ENCODE results near the gene PROZ. TPM values are rescaled to one million over a fixed set of nuclear protein-coding genes. Genes with fewer than 3 reads are reported as not detected.

The PROZ gene
- total RNA-seq, 6 experiments from 2014 or later, result not detected

- DNase-seq, result no peak
- TF ChIP-seq, protein P1, sequence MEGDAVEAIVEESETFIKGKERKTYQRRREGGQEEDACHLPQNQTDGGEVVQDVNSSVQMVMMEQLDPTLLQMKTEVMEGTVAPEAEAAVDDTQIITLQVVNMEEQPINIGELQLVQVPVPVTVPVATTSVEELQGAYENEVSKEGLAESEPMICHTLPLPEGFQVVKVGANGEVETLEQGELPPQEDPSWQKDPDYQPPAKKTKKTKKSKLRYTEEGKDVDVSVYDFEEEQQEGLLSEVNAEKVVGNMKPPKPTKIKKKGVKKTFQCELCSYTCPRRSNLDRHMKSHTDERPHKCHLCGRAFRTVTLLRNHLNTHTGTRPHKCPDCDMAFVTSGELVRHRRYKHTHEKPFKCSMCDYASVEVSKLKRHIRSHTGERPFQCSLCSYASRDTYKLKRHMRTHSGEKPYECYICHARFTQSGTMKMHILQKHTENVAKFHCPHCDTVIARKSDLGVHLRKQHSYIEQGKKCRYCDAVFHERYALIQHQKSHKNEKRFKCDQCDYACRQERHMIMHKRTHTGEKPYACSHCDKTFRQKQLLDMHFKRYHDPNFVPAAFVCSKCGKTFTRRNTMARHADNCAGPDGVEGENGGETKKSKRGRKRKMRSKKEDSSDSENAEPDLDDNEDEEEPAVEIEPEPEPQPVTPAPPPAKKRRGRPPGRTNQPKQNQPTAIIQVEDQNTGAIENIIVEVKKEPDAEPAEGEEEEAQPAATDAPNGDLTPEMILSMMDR (IDR thresholded peaks at IDR 0.05), result no peak
- H3K4me1 Mint-ChIP-seq (ENCODE audit: low read depth), result no peaks in the 10 kb centered on the region
- no peaks in the 10 kb centered on the region for H3K36me3 Mint-ChIP-seq (ENCODE audit: low read depth)
- no peak overlapping the region for H3K4me3 Mint-ChIP-seq
- peaks cover 2% of the 10 kb centered on the region; the same call in 1 of the 2 replicates for H3K27me3 Mint-ChIP-seq (ENCODE audit: insufficient read depth)
- H3K9me3 Mint-ChIP-seq, result no peaks in the 10 kb centered on the region
- H3K27ac Mint-ChIP-seq, result no peak overlapping the region
Observed at GRCh38 chr13:113139577-113139976, 18.9 kb upstream of the PROZ start.

DNA sequence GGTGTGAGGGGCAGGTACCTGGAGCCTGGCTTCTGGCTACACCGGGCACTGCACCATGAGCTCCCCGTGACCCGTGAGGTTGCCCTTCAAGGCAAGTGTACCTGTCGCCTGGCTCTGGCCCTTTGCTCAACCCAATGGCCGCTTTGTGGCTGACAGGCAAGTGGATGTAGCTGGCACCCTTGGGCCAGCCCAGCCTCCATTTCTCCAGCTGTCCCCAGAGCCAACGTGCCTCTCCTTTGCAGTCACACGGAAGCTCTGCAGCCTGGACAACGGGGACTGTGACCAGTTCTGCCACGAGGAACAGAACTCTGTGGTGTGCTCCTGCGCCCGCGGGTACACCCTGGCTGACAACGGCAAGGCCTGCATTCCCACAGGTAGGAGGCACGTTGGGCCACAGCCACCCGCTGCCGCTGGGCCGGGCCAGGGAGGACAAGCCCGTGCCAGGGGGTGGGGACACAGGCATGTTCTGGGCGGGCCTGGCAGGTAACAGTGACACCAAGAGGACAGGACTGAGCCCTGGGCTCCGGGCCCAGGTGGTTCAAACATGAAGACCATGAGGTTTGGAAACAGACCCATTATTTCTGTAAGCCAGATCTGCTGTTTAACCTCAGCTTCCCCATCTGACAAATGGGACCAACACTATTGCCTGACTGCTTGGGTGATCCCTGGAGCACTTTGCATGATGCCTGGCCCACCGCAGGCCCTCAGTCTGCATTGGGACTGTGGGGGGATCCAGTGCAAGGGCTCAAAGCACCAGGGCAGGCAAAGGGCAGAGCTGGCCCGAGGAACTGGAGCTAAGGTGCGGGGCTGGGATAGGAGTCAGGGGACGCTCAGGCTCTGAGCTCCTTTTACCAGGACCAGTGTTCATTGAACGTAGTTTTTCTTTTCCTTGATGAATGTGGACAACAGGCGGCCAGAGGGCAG lies 17.5 kb upstream of the PROZ start:
- no peak for DNase-seq
- no peaks in the 10 kb centered on the region for H3K36me3 Mint-ChIP-seq (ENCODE audit: low read depth)
- H3K4me3 Mint-ChIP-seq, result no peak overlapping the region
- H3K27me3 Mint-ChIP-seq (ENCODE audit: insufficient read depth), result peaks cover 2% of the 10 kb centered on the region; the same call in 1 of the 2 replicates
- TF ChIP-seq, protein P1 (IDR thresholded peaks at IDR 0.05), result no peak
- no peaks in the 10 kb centered on the region for H3K9me3 Mint-ChIP-seq
- no peak overlapping the region for H3K27ac Mint-ChIP-seq
- no peaks in the 10 kb centered on the region for H3K4me1 Mint-ChIP-seq (ENCODE audit: low read depth)

- no peak for DNase-seq
- H3K4me1 Mint-ChIP-seq (ENCODE audit: low read depth), result no peaks in the 10 kb centered on the region
- H3K27me3 Mint-ChIP-seq (ENCODE audit: insufficient read depth), result peaks cover 2% of the 10 kb centered on the region; the same call in 1 of the 2 replicates
- no peak overlapping the region for H3K27ac Mint-ChIP-seq
- no peak overlapping the region for H3K4me3 Mint-ChIP-seq
- no peaks in the 10 kb centered on the region for H3K36me3 Mint-ChIP-seq (ENCODE audit: low read depth)
- TF ChIP-seq, protein P1 (IDR thresholded peaks at IDR 0.05), result no peak
- no peaks in the 10 kb centered on the region for H3K9me3 Mint-ChIP-seq
Observed at GRCh38 chr13:113141601-113141970, 16.9 kb upstream of the PROZ start.

- H3K27ac Mint-ChIP-seq, result no peak overlapping the region
- H3K4me3 Mint-ChIP-seq, result no peak overlapping the region
- peaks cover 6% of the 10 kb centered on the region for H3K27me3 Mint-ChIP-seq (ENCODE audit: insufficient read depth)
- TF ChIP-seq, protein P1 (IDR thresholded peaks at IDR 0.05), result no peak
- no peaks in the 10 kb centered on the region for H3K4me1 Mint-ChIP-seq (ENCODE audit: low read depth)
- no peaks in the 10 kb centered on the region for H3K36me3 Mint-ChIP-seq (ENCODE audit: low read depth)
- DNase-seq, result no peak
- no peaks in the 10 kb centered on the region for H3K9me3 Mint-ChIP-seq
Observed at GRCh38 chr13:113142876-113143275, 15.6 kb upstream of the PROZ start.

GRCh38 chr13:113143466-113144254 lies 14.8 kb upstream of the PROZ start:
- Mint-ChIP-seq H3K36me3 (ENCODE audit: low read depth) (no peaks in the 10 kb centered on the region), H3K9me3 (no peaks in the 10 kb centered on the region), H3K27me3 (ENCODE audit: insufficient read depth) (peaks cover 6% of the 10 kb centered on the region), H3K27ac (no peak overlapping the region), H3K4me1 (ENCODE audit: low read depth) (no peaks in the 10 kb centered on the region), H3K4me3 (no peak overlapping the region)
- DNase-seq, result no peak
- TF ChIP-seq, protein P1 (IDR thresholded peaks at IDR 0.05), result no peak

All from HFFc6 (cell line).